GM12878 (cell line): ENCODE measurements around the gene GTPBP6.

ENCODE experiments used
- CTCF ChIP-seq, 3 experiments: IDR thresholded peaks in 2 of 3; conservative IDR thresholded peaks in 1 of 3; 2 replicates each; pipeline ENCODE4 v1.5.1; 2011; ENCODE audit warnings: low read depth in 3 of 3, low read length in 3 of 3, mild to moderate bottlenecking in 3 of 3, control low read depth in 2 of 3, moderate library complexity in 2 of 3, inconsistent platforms in 1 of 3, mixed read lengths in 1 of 3; ENCODE audit not compliant: control insufficient read depth in 2 of 3, insufficient read depth in 1 of 3; ENCODE audit errors: extremely low read depth in 1 of 3
- E2F4 ChIP-seq: IDR thresholded peaks from 2 replicates; pipeline ENCODE4 v1.6.1; 2012; ENCODE audit warnings: low read depth, low read length, improper control_type of control experiment

GRCh38 chrX:270848-271367 lies 47.7 kb downstream of the GTPBP6 start:
- TF ChIP-seq E2F4 (no peak), CTCF (IDR thresholded peaks at IDR 0.05 in 2 of 3, conservative IDR thresholded peaks at IDR 0.05 in 1 of 3; ENCODE audit: control insufficient read depth in 2 of 3, extremely low read depth in 1 of 3, insufficient read depth in 1 of 3, low read depth in 3 of 3, low read length in 3 of 3) (no peak)
